K562 (cell line): Measurements from ENCODE around the gene ESAM. TPM values are rescaled to one million over a fixed set of nuclear protein-coding genes. Genes with fewer than 3 reads are reported as not detected.

Source experiments
- ATAC-seq: fragments of 200-7000 bp; cut with Tn5 transposase; 3 replicates; pipeline ENCODE4 v1.9.1; 2020; ENCODE audit warnings: moderate library complexity
- BruUV-seq: library from RNA; stranded (reverse); fragments of 400-500 nt; replicated peaks from 2 replicates; lab custom pipeline; 2021; lab: Mats Ljungman, UMichigan
- CTCF ChIA-PET: fragments of 300-600 bp; formaldehyde crosslinking; extraction: SDS; loops from one replicate; lab custom pipeline; 2021; ENCODE audit warnings: low intra/inter-chr PET ratio; lab: Yijun Ruan, JAX
- POLR2A ChIA-PET: fragments of 300-600, 350-650 bp; sonication (Branson Sonifier 250); formaldehyde crosslinking; extraction: SDS; loops from one replicate; lab custom pipeline; 2021; ENCODE audit warnings: antibody characterized with exemption, inconsistent platforms; lab: Yijun Ruan, JAX
- DNase-seq, 4 experiments: peaks; one replicate each; pipeline versions ENCODE4 v3.0.0 to v3.0.0-alpha.2; 2011 to 2018; ENCODE audit warnings: low spot score in 3 of 4, mixed read lengths in 3 of 4; ENCODE audit errors: extremely low read depth in 1 of 4
- FAIRE-seq: peaks from 2 replicates; lab custom pipeline; 2011; peaks lifted over from hg19 to GRCh38; lab: Jason Lieb, UNC
- H2AFZ ChIP-seq: 2 replicates; pipeline ENCODE4 v1.6.0; 2011; ENCODE audit warnings: low read depth, low read length, control low read depth, inconsistent platforms
- H3K27ac ChIP-seq: fragments of 200-600 bp; 3 replicates; pipeline ENCODE4 v1.8.0; 2011; ENCODE audit warnings: low read depth, mild to moderate bottlenecking, control low read depth, inconsistent platforms, low read length, moderate library complexity, mixed read lengths; ENCODE audit errors: extremely low read depth
- H3K27me3 ChIP-seq, 2 experiments: fragments of 300-600 bp in 1 of 2; 2 replicates in 1 of 2; 3 replicates in 1 of 2; pipeline versions ENCODE4 v1.6.0 to v1.8.0; 2011; ENCODE audit warnings: inconsistent platforms in 2 of 2, low read length in 2 of 2, mild to moderate bottlenecking in 1 of 2, mixed read lengths in 1 of 2, moderate library complexity in 1 of 2; ENCODE audit not compliant: control insufficient read depth in 2 of 2, insufficient read depth in 2 of 2
- H3K36me3 ChIP-seq: fragments of 300-600 bp; 3 replicates; pipeline ENCODE4 v1.8.0; 2011; ENCODE audit warnings: mild to moderate bottlenecking, low read length, inconsistent platforms; ENCODE audit not compliant: control insufficient read depth, insufficient read depth
- H3K4me1 ChIP-seq, 2 experiments: fragments of 200-600 bp in 1 of 2; replicated peaks in 1 of 2; 2 replicates in 1 of 2; 3 replicates in 1 of 2; pipeline versions ENCODE4 v1.5.1 to v1.8.0; 2011; ENCODE audit warnings: inconsistent platforms in 2 of 2, low read length in 2 of 2, mild to moderate bottlenecking in 1 of 2, mixed read lengths in 1 of 2, moderate library complexity in 1 of 2; ENCODE audit not compliant: control insufficient read depth in 2 of 2, insufficient read depth in 2 of 2
- H3K4me2 ChIP-seq: 2 replicates; pipeline ENCODE4 v1.6.1; 2011; ENCODE audit warnings: low read length, control low read depth, inconsistent platforms, mixed read lengths; ENCODE audit not compliant: insufficient read depth
- H3K4me3 ChIP-seq: fragments of 200-600 bp; sonication (generic), shearing (Covaris generic); 2 replicates; pipeline ENCODE4 v1.5.1; 2016; ENCODE audit warnings: control low read depth, inconsistent platforms
- H3K79me2 ChIP-seq: fragments of 200-600 bp; 3 replicates; pipeline ENCODE4 v1.8.0; 2011; ENCODE audit warnings: low read length, inconsistent platforms; ENCODE audit not compliant: control insufficient read depth, insufficient read depth
- H3K9ac ChIP-seq, 2 experiments: 2 replicates each; pipeline versions ENCODE4 v1.6.0 to v1.6.1; 2011; ENCODE audit warnings: low read depth in 2 of 2, low read length in 2 of 2, control low read depth in 1 of 2, inconsistent platforms in 1 of 2, mild to moderate bottlenecking in 1 of 2, mixed read lengths in 1 of 2; ENCODE audit not compliant: insufficient read depth in 1 of 2
- H3K9me1 ChIP-seq: one replicate; pipeline ENCODE4 v1.6.0; 2011; ENCODE audit warnings: inconsistent platforms, mild to moderate bottlenecking, low read length, moderate library complexity; ENCODE audit not compliant: control insufficient read depth, insufficient read depth
- H3K9me3 ChIP-seq: replicated peaks from 2 replicates; pipeline ENCODE4 v1.5.1; 2011; ENCODE audit warnings: low read depth, low read length, inconsistent platforms; ENCODE audit not compliant: control insufficient read depth, insufficient read depth
- H4K20me1 ChIP-seq: replicated peaks from 2 replicates; pipeline ENCODE4 v1.6.1; 2011; ENCODE audit warnings: low read length, inconsistent platforms, mixed read lengths; ENCODE audit not compliant: control insufficient read depth, insufficient read depth
- PRDM10 ChIP-seq: fragments of 450-650 bp; IDR thresholded peaks from 2 replicates; pipeline ENCODE4 v1.6.1; 2018; ENCODE audit not compliant: partially characterized antibody
- WGBS: fragments of 100-300 bp; shearing (Covaris generic); methylation state at CpG from one replicate; pipeline ENCODE4 v1.1.6; 2016; ENCODE audit warnings: low coverage, mixed read lengths; ENCODE audit not compliant: insufficient coverage; ENCODE audit errors: missing lambda C conversion rate; 5-methylcytosine and 5-hydroxymethylcytosine counted together
- in situ Hi-C: fragments of 300-500 bp; cut with MboI; formaldehyde crosslinking; loops from 4 replicates; pipeline ENCODE4 v1.15.0; 2018; ENCODE audit warnings: inconsistent platforms, mixed read lengths
- intact Hi-C: fragments of 100-400 bp; cut with micrococcal nuclease; formaldehyde crosslinking; loops from 2 replicates; pipeline ENCODE4 v1.14.2; 2022
- polyA plus RNA-seq, 8 experiments: library from polyadenylated mRNA; depleted of rRNA in 4 of 8; stranded (reverse) in 5 of 8; unstranded in 3 of 8; fragments of >200 nt; fragmentation: Nextera tagmentation in 2 of 8; fragmentation: Illumina TruSeq in 1 of 8; extraction: Ambion mirVana in 2 of 8; extraction: Trizol in 1 of 8; gene quantifications; 2 replicates each; pipeline versions ENCODE4 v1.2.1 to v1.2.3, GENCODE V29; 2011 to 2014; ENCODE audit warnings: inconsistent platforms in 1 of 8, missing spikeins in 1 of 8
- total RNA-seq, 7 experiments: library from RNA; depleted of rRNA in 6 of 7; stranded (reverse); fragments of >200 nt in 6 of 7; fragmentation: Illumina TruSeq in 2 of 7; extraction: Trizol in 2 of 7; gene quantifications; 2 replicates each; pipeline versions ENCODE4 v1.2.1 to v1.2.3, GENCODE V29; 2011 to 2021; ENCODE audit warnings: low replicate concordance in 1 of 7

Gene ESAM
- total and polyA plus RNA-seq, 9 of the 15 experiments (the other 6 are each of a cell fraction or from before 2014, with no cell fraction given): 0.06 to 1.5 (median 0.22) TPM

GRCh38 chr11:124796312-124796711 lies 34.2 kb upstream of the ESAM start:
- in situ Hi-C loops: no loop called here
- Histone ChIP-seq H2AFZ (no peak overlapping the region), H3K4me1 (peaks cover 7 to 16% of the 10 kb centered on the region in 2 experiments; a peak in 3 of 5 replicates), H3K9ac (no peak overlapping the region), H3K4me3 (no peak overlapping the region), H3K36me3 (no peaks in the 10 kb centered on the region; the same call in 2 of the 3 replicates), H4K20me1 (no peaks in the 10 kb centered on the region), H3K27ac (no peak overlapping the region), H3K4me2 (no peak overlapping the region), H3K9me1 (no peaks in the 10 kb centered on the region), H3K9me3 (no peaks in the 10 kb centered on the region), H3K79me2 (peaks cover 32% of the 10 kb centered on the region), H3K27me3 (no peaks in the 10 kb centered on the region)
- TF ChIP-seq PRDM10: no peak
- no peak for DNase-seq
- no TSS peak for BruUV-seq
- ChIA-PET POLR2A (no interaction called here), CTCF (no interaction called here)
- intact Hi-C loops: no loop called here
- no peak for ATAC-seq
- 81% methylated on average over 3 of the region's 3 CpGs for WGBS
- FAIRE-seq: no peak
